GM19193 (cell line): ENCODE measurements around the gene ITPRIP.

Experiments
- POLR2A ChIP-seq: IDR thresholded peaks from 4 replicates; pipeline ENCODE4 v1.6.1; 2011; ENCODE audit not compliant: insufficient read depth, insufficient read length; ENCODE audit errors: extremely low read depth

Gene ITPRIP

DNA sequence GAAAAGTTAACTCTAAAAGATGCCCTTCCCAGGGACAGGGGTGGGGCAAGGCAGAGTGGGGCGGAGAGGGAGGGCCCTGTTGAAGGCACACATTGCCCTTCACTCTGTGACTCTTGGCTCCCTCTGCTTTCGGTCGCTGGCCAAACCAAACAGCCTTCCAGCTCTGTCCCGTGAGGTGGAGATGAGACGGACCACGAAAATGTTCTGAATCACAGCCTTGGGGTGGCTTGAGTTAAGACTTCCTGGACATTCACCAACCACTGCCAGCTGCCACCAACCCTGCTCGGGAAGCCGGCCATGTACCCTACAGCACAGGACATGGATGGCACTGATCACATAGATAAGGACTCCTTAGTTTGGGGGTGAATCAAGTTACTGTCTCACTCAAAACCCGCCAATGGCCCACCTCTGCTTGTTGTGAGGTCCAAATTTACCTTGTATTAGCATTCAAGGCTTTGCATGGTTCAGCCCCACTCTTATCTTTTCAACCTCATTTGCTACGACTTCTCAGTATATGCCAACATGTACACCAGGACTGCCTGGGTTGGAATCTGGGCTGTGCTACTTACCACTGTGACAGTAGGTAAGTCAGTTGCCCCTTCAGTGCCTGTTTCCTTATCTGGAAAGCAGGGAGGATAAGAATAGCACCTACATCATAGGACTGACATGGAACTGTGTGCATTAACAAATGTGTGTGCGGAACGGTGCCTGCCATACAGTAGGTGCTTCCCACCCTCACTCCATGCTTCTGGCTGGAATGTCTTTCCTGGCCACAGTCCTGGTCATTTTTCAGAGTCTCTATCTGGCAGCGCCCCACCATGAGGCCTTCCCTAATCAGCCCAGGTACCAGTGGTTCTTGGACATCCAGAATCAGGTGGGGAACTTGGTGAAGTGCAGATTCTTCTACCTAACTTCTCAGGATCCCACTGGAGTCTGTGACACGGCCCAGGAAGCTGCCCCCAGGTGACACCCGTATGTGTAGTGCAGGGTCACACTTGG is 28.0 kb downstream of the ITPRIP start:
- no peak for TF ChIP-seq POLR2A

DNA sequence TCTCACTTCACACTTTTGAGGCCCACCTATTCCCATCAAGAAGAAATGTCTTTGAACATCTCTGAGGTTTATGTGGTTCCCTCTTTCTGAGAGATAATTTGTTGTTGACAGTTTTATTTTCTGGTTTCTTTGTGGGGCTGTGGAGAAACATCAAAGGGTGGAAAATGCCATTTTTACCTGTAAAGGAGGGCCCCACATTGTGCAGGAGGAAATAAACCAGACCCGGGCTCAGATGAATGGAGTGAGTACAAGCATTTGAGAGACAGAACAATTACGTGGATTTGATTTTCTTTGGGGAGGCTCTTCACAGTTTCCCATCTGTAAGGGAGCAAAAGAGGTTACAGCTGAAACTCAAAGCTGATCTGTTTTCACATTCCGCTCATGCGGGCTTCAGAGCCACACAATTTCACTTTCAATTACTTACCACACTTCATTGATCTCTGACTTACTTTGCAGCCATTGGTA is 29.8 kb downstream of the ITPRIP start:
- no peak for TF ChIP-seq POLR2A

DNA sequence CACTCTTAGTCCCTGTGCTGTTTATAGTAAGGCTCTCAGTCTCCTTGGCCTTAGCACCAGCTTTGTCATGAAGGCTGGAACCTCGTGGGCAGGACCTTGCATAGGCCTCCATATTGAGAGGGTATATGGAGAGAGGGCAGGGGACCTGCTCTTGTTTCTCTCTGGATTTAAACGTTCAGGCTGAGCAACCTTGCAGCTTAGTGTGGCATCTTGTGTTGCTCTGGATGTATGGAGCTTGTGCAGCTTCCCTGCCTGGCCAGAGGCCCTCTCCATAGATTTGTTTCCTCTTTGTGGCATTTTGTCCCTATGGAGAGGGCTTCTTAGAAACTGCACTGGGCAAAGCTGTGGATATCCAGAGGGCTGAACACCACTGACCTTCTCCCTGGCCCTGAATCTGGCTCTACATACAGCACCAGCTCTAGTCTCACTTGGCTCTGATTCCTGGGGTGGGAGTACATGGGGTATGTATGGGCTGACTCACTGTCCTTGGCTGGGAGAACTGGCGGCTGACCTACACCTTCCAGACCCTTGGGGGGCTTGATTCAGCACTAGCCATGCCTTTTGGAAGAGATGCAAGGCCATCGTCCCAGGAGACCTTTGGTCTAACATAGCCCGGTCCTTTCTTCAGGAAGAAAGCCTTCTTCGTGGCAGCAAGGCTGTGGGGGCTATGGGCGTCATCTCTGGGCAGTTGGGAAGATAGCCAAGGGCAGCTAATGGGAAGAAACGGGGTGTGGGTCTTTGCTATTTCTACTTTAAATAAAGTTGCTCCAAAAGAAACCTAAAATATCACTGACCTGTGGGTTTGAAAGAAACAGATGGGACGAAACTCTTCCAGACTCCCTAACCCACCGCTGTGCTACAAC is 30.5 kb downstream of the ITPRIP start:
- TF ChIP-seq POLR2A: no peak

DNA sequence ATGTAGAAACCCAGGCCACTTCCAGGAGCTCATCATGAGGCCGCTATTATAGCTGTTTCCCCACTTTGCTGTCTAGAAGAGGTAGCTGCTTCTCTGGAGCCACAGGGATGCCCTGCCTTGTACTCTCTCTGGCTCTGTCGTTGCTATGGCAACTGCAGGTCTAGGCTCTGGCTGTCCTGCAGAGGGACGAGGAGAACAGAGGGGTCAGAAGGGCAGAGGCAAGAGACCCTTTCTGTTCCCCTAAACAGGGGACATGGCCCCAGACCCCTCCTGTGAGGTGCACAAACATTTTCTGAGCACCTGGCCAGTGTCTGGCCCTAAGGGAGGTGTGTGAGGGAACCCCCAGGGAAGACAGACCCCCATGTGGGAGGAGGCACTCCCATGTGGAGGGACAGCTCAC is 31.4 kb downstream of the ITPRIP start:
- TF ChIP-seq POLR2A: no peak

DNA sequence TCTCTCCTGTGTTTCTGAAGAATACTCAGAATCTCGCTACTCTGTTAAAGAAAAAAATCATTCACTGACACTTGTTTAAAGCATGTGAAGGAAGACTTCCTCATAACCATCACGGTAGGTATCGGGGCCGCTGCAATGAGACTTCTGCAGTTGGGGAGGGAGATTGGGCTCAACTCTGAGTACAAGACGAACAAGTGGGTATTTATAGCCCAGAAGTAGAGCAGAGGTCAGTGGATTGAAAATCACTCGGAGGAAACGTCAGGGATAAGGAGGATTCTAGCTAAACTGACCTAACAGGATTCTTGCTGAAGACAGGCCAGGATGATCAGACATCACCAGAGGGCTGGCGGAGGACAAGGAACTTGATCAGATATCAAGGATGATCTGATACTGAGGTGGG is 33.3 kb downstream of the ITPRIP start:
- TF ChIP-seq POLR2A: no peak

DNA sequence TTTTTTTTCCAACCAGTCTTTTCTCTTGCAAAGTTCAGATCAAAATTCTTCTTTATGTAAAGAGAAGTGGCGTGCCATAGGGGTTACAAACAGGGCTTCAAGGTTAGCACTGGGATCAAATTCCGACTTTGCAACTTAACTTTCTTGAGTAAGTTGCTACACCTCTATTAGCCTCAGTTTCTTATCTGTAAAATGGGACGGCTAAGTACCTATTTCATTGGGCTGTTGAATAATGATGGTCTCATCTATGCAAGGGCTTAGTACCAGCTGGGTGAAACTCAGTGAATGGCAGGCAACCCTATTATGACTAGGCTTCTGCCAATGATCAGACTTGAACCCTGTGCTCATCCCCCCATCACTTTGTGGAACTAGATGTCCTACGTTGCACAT is 33.9 kb downstream of the ITPRIP start:
- no peak for TF ChIP-seq POLR2A

DNA sequence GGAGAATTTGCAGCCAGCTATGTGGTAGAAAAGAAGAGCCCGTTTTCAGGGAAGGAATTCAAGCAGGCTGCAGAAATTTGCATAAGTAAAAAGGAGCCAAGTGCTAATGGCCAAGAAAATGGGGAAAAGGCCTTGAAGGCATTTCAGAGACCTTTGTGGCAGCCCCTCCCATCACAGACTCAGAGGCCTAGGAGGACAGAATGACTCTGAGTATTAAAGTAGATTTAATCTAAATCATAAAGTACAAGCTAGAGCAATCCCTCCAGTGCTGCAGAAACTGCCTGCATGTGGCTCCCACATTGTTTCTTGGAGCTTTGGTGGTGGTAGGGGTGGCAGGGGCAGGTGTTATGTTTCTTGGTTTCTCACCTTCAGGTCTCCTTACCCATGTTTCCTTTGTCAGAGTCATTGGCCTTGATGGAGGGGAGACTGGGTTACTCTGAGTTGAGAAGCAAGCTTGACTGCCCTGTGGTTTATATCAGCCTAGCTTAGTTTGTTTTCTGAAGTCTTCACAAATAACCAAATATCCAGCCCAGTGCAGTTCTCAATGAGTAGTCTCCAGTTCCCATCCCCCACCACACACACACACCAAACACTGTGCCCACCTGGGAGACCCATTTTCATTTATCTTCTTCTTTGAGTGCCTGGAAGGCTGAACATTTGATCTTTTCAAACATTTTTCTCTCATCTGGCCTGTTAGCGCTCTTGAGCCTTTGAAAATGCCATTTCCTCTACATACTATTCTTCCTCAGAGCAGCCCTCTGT is 34.5 kb downstream of the ITPRIP start:
- no peak for TF ChIP-seq POLR2A

DNA sequence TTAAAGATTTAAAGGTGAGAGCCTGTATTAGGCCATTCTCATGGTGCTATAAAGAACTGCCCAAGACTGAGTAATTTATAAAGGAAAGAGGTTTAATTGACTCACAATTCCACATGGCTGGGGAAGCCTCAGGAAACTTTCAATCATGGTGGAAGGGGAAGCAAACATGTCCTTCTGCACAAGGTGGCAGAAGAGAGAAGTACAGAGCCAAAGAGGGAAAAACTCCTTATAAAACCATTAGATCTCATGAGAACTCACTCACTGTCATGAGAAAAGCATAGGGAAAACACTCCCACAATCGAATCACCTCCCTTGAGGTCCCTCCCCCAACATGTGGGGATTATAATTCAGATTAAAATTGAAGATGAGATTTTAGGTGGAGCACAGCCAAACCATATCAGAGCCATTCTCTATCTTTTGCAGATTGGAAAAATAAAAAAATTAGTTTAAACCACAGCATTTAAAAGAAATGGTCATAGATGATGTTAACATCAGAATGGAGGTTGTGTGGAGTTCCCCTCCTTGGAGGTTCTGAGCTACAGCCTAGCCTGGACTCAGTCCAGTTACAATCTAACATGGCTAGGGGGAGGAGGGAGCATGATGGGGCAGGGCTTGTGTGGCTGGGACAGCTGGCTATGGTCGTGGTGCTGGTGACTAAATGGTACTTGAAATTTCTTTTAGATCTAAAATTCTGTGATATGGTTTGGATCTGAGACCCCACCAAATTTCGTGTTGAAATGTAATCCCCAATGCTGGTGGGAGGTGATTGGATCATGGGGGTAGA is 36.2 kb downstream of the ITPRIP start:
- no peak for TF ChIP-seq POLR2A

DNA sequence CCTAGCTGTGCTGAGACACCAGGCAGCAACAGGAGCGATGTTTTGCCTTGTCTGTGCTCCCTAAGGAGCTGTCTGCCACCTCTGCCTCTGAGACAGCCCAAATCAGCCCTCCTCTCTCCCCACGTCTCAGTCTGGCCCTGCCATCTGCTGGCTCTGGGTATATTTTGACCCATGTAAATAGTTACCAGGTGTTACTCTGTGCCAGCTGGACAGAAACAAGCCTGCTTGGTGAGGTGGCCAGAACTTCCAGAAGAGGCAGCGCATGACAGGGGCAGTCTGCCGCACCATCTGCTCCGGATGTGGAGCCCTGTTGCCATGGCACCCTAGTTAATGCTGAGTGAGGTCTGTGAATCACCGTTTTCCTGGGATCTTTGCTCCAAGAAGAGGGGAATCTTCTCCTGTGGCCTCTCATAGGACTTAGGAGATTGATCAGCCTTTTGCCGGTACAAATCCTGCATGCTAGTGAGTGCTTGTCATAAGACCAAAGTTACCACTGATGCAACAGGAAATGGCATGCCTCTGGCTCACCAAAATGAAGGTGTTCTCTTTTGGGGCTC is 37.5 kb downstream of the ITPRIP start:
- no peak for TF ChIP-seq POLR2A

DNA sequence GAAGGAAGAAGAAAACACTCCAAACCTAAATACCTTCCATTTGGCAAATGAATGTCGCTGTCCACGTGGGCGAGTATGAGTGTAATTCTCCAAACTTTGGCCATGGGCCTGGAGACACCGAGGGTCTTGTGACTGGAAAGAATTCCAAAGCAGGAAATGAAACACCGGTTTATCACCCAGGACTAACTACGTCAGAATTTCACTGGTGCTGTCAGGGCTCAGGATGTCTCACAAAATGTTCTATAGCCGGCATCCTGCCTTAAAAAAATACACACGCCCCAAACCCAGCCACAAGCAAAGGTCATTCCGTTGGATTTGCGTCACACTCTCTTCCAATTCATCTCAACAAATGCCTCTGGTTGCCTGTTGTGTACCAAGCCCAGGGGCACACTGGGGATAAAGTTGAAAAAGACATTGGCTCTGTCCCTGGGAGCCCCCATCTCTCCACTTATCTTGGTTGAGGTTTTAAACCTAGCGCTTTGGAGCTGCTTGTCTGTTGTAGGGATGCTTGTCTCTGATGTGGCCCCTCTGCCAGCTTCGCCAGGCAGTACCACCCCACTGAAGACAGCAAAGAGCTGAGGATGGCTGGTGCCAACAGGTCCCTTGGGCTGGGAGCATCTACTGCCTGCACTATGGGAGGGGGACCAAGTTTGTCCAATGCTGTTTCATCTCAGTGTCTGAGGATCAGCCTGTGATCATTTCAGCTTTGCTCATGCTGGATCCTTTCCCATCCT is 38.1 kb downstream of the ITPRIP start:
- no peak for TF ChIP-seq POLR2A

DNA sequence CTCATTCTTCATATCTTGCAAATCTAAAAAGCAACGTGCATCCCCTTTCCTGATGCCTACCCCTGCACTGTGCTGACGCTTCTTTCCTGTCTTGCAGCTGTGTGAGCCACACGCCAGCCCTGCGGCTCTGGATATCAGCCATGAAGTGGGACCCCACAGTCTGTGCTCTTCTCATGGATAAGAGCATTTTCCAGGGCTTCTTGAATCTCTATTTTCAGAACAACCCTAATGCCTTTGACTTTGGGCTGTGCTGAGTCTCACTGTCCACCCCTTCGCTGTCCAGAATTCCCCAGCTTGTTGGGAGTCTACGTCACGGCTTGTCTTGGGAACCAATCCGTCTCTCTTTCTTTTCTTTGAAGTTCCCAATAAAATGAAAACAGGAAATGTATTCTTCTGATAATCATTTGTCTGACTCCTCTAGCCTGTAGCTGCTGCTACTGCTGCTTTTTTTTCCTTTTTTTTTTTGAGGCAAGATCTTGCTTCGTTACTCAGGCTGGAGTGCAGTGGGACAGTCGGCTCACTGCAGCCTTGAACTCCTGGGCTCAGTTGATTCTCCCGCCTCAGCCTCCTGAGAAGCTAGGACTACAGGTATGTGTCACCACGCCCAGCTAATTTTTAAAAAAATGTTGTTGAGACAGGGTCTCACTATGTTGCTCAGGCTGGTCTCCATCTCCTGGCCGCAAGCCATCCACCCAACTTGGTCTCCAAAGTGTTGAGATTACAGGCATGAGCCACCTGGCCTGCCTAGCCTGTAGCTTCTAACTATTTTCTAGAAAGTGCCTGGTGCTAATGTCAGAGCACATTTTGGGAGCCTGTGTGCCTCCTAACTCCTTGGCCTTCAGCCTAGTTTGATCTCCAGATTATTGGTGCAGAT is 39.0 kb downstream of the ITPRIP start:
- no peak for TF ChIP-seq POLR2A
